ENCODE results near the gene PRR4. TPM values are rescaled to one million over a fixed set of nuclear protein-coding genes. Genes with fewer than 3 reads are reported as not detected.

PRR4 gene
- total and polyA plus RNA-seq, 2 donors (not counting 3 experiments of a cell fraction or from before 2014, with no cell fraction given): 2.4 to 2.8 TPM

DNA sequence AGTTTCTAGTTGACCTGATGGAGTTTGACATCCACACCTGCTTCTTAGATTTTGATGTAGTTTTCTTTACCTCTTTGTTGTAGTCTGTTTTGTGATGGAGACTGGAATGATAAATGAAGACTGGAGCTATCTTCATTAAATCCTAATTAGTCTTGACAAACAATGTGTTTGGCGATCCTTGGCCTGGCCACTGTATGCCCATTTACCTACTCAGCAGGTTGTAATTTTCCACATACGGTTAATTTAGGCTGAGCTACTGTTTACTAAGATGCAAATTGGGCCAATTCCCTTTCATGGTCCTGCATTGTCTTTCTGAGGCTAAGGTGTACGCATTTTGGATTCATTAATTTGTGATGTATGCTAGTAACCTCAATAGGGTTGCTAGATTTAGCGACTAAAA lies 46.7 kb downstream of the PRR4 start, which contains the start of gene TAS2R7:
TAS2R7 (minus strand) TSS at position 41 of the 400 bp plus-strand sequence. CDS start 57 bp downstream, outside the sequence.
- no peak within 1 kb of the TSS for H3K4me3 ChIP-seq (replicated peaks in 1 of 3; ENCODE audit: insufficient read depth in 1 of 3, low read depth in 1 of 3, low read length in 3 of 3)
- H3K9me1 ChIP-seq (replicated peaks; ENCODE audit: control insufficient read depth, extremely low read depth, insufficient read depth, low read length): no peaks in the 10 kb centered on the region
- no peak within 1 kb of the TSS for H3K27ac ChIP-seq (ENCODE audit: insufficient read depth, low read depth, low read length)
- H3K4me1 ChIP-seq (ENCODE audit: control insufficient read depth, extremely low read depth, insufficient read depth, low read length): no peaks in the 10 kb centered on the region
- FAIRE-seq: no peak
- peaks cover 6 to 41% of the 10 kb centered on the region in 2 experiments for H3K27me3 ChIP-seq (ENCODE audit: control insufficient read depth in 2 of 2, insufficient read depth in 2 of 2, low read length in 2 of 2)
- H3K79me2 ChIP-seq (ENCODE audit: control insufficient read depth, insufficient read depth, low read length): no peaks in the 10 kb centered on the region
- POLR2A ChIA-PET: no interaction called here
- dilution Hi-C loops (cut with MboI; ENCODE audit: extremely low pct_ligation_motif_present, low sequenced_read_pairs): no loop called here
- H3K36me3 ChIP-seq (ENCODE audit: control insufficient read depth in 2 of 2, extremely low read depth in 1 of 2, insufficient read depth in 2 of 2, low read length in 2 of 2): no peaks in the 10 kb centered on the region
- intact Hi-C loops (cut with micrococcal nuclease): no loop called here
- TF ChIP-seq, protein P1, sequence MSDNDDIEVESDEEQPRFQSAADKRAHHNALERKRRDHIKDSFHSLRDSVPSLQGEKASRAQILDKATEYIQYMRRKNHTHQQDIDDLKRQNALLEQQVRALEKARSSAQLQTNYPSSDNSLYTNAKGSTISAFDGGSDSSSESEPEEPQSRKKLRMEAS (IDR thresholded peaks at IDR 0.05; ENCODE audit: insufficient read depth, insufficient read length): no peak
- no peak for TF ChIP-seq FOS (IDR thresholded peaks at IDR 0.05; ENCODE audit: borderline replicate concordance, insufficient read depth, low read length)
- H3K9me3 ChIP-seq (replicated peaks; ENCODE audit: control insufficient read depth, insufficient read depth, low read length): no peaks in the 10 kb centered on the region
- BruUV-seq (replicated peaks): no TSS peak
- H3K4me2 ChIP-seq (ENCODE audit: insufficient read depth, low read length): no peak within 1 kb of the TSS
- CTCF ChIA-PET: no interaction called here
- no peak within 1 kb of the TSS for H3K9ac ChIP-seq (replicated peaks; ENCODE audit: extremely low read depth, insufficient read depth, low read length)
- H4K20me1 ChIP-seq (replicated peaks; ENCODE audit: control insufficient read depth, extremely low read depth, insufficient read depth, low read length): no peaks in the 10 kb centered on the region
- DNase-seq (ENCODE audit: low read depth, low spot score): no peak
- no peak within 1 kb of the TSS for H2AFZ ChIP-seq (ENCODE audit: low read depth, low read length)

DNA sequence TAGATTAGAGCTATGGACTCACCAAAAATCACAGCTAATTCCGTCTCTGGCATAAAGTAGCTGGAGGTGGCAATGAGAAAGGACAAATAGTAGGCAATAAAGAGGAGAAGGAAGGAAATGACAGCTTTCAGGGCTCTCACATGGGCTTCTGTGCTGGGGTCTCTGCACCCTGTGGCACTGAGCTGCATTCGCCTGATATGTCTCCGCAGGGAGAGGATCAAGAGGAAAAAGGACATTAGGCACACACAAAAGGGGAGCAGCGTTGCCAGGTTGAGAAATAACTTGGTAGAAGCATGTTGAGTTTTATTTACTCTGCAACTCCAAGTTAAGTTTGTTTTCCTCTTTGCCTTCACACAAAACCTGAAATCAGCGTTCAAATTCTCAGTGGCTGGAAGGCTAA lies 47.5 kb downstream of the PRR4 start:
- Histone ChIP-seq H2AFZ (ENCODE audit: low read depth, low read length) (no peak overlapping the region), H3K4me2 (ENCODE audit: insufficient read depth, low read length) (no peak overlapping the region), H3K4me3 (replicated peaks in 1 of 3; ENCODE audit: insufficient read depth in 1 of 3, low read depth in 1 of 3, low read length in 3 of 3) (no peak overlapping the region), H3K27ac (ENCODE audit: insufficient read depth, low read depth, low read length) (no peak overlapping the region), H3K36me3 (ENCODE audit: control insufficient read depth in 2 of 2, extremely low read depth in 1 of 2, insufficient read depth in 2 of 2, low read length in 2 of 2) (no peaks in the 10 kb centered on the region), H3K79me2 (ENCODE audit: control insufficient read depth, insufficient read depth, low read length) (no peaks in the 10 kb centered on the region), H3K27me3 (ENCODE audit: control insufficient read depth in 2 of 2, insufficient read depth in 2 of 2, low read length in 2 of 2) (peaks cover 6 to 40% of the 10 kb centered on the region in 2 experiments), H3K9me1 (replicated peaks; ENCODE audit: control insufficient read depth, extremely low read depth, insufficient read depth, low read length) (no peaks in the 10 kb centered on the region), H3K4me1 (ENCODE audit: control insufficient read depth, extremely low read depth, insufficient read depth, low read length) (no peaks in the 10 kb centered on the region), H3K9ac (replicated peaks; ENCODE audit: extremely low read depth, insufficient read depth, low read length) (no peak overlapping the region), H3K9me3 (replicated peaks; ENCODE audit: control insufficient read depth, insufficient read depth, low read length) (no peaks in the 10 kb centered on the region), H4K20me1 (replicated peaks; ENCODE audit: control insufficient read depth, extremely low read depth, insufficient read depth, low read length) (no peaks in the 10 kb centered on the region)
- ChIA-PET CTCF (no interaction called here), POLR2A (no interaction called here)
- FAIRE-seq: no peak
- BruUV-seq (replicated peaks): no TSS peak
- intact Hi-C loops (cut with micrococcal nuclease): no loop called here
- dilution Hi-C loops (cut with MboI; ENCODE audit: extremely low pct_ligation_motif_present, low sequenced_read_pairs): no loop called here
- no peak for DNase-seq (ENCODE audit: low read depth, low spot score)
- TF ChIP-seq MYC (IDR thresholded peaks at IDR 0.05; ENCODE audit: low read depth, low read length): no peak
- TF ChIP-seq GATA2 (IDR thresholded peaks at IDR 0.05; ENCODE audit: insufficient read depth, insufficient read length, low read depth, low read length): no peak
- TF ChIP-seq, protein P1 (IDR thresholded peaks at IDR 0.05; ENCODE audit: insufficient read depth, insufficient read length): no peak
- no peak for TF ChIP-seq FOS (IDR thresholded peaks at IDR 0.05; ENCODE audit: borderline replicate concordance, insufficient read depth, low read length)
- TF ChIP-seq POLR2AphosphoS5 (IDR thresholded peaks at IDR 0.05; ENCODE audit: insufficient read depth, low read depth, low read length): no peak
- no peak for TF ChIP-seq EZH2 (IDR thresholded peaks at IDR 0.05; ENCODE audit: borderline replicate concordance, low read depth, low read length, severe bottlenecking)
- TF ChIP-seq POLR2A (IDR thresholded peaks at IDR 0.05; ENCODE audit: low read depth, low read length): no peak
- TF ChIP-seq, protein P2, sequence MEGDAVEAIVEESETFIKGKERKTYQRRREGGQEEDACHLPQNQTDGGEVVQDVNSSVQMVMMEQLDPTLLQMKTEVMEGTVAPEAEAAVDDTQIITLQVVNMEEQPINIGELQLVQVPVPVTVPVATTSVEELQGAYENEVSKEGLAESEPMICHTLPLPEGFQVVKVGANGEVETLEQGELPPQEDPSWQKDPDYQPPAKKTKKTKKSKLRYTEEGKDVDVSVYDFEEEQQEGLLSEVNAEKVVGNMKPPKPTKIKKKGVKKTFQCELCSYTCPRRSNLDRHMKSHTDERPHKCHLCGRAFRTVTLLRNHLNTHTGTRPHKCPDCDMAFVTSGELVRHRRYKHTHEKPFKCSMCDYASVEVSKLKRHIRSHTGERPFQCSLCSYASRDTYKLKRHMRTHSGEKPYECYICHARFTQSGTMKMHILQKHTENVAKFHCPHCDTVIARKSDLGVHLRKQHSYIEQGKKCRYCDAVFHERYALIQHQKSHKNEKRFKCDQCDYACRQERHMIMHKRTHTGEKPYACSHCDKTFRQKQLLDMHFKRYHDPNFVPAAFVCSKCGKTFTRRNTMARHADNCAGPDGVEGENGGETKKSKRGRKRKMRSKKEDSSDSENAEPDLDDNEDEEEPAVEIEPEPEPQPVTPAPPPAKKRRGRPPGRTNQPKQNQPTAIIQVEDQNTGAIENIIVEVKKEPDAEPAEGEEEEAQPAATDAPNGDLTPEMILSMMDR (IDR thresholded peaks at IDR 0.05; ENCODE audit: extremely low read depth in 1 of 2, insufficient read depth in 1 of 2, low read depth in 1 of 2, low read length in 2 of 2): no peak
- no peak for TF ChIP-seq JUN (IDR thresholded peaks at IDR 0.05; ENCODE audit: borderline replicate concordance, insufficient read depth, insufficient read length, low read depth)

Measured in endothelial cell of umbilical vein (primary cell).